A549 (cell line): ENCODE data around the gene PRTN3.

Source experiments
- CTCF ChIP-seq: fragments of >200 bp; sonication (Bioruptor Twin); formaldehyde crosslinking; IDR thresholded peaks from 3 replicates; pipeline ENCODE4 v1.5.1; 2016
- JUN ChIP-seq, 2 experiments: fragments of >200 bp; sonication (Bioruptor Twin); formaldehyde crosslinking; IDR thresholded peaks; 2 replicates in 1 of 2; 3 replicates in 1 of 2; pipeline ENCODE4 v1.6.1; 2016 to 2017
- MAFK ChIP-seq: fragments of 450-650 bp; IDR thresholded peaks from 2 replicates; pipeline ENCODE4 v1.6.1; 2014; ENCODE audit not compliant: partially characterized antibody
- TF ChIP-seq, protein P1 (sequence below): fragments of 150-350 bp; IDR thresholded peaks from 2 replicates; pipeline ENCODE4 v1.6.1; 2014; ENCODE audit warnings: low read depth, mild to moderate bottlenecking, low read length

- no peak for TF ChIP-seq JUN (IDR thresholded peaks at IDR 0.05)
- no peak for TF ChIP-seq CTCF
- TF ChIP-seq MAFK, result no peak
- TF ChIP-seq, protein P1, sequence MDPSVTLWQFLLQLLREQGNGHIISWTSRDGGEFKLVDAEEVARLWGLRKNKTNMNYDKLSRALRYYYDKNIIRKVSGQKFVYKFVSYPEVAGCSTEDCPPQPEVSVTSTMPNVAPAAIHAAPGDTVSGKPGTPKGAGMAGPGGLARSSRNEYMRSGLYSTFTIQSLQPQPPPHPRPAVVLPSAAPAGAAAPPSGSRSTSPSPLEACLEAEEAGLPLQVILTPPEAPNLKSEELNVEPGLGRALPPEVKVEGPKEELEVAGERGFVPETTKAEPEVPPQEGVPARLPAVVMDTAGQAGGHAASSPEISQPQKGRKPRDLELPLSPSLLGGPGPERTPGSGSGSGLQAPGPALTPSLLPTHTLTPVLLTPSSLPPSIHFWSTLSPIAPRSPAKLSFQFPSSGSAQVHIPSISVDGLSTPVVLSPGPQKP, result no peak
Observed at GRCh38 chr19:808423-808775, 32.4 kb upstream of the PRTN3 start.
